CD4-positive, alpha-beta T cell treated with Interferon gamma for 1 hour (primary cell): ENCODE results near the gene TTC7B.
"Not testable (repeated sequence)": the region's sequence is repeated elsewhere in the genome, so short reads cannot be mapped to it uniquely, and the experiment has no call there.

Source experiments
- DNase-seq: peaks from one replicate; pipeline ENCODE4 v3.0.0-alpha.2; 2020

The TTC7B gene, protein sequence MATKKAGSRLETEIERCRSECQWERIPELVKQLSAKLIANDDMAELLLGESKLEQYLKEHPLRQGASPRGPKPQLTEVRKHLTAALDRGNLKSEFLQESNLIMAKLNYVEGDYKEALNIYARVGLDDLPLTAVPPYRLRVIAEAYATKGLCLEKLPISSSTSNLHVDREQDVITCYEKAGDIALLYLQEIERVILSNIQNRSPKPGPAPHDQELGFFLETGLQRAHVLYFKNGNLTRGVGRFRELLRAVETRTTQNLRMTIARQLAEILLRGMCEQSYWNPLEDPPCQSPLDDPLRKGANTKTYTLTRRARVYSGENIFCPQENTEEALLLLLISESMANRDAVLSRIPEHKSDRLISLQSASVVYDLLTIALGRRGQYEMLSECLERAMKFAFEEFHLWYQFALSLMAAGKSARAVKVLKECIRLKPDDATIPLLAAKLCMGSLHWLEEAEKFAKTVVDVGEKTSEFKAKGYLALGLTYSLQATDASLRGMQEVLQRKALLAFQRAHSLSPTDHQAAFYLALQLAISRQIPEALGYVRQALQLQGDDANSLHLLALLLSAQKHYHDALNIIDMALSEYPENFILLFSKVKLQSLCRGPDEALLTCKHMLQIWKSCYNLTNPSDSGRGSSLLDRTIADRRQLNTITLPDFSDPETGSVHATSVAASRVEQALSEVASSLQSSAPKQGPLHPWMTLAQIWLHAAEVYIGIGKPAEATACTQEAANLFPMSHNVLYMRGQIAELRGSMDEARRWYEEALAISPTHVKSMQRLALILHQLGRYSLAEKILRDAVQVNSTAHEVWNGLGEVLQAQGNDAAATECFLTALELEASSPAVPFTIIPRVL

DNA sequence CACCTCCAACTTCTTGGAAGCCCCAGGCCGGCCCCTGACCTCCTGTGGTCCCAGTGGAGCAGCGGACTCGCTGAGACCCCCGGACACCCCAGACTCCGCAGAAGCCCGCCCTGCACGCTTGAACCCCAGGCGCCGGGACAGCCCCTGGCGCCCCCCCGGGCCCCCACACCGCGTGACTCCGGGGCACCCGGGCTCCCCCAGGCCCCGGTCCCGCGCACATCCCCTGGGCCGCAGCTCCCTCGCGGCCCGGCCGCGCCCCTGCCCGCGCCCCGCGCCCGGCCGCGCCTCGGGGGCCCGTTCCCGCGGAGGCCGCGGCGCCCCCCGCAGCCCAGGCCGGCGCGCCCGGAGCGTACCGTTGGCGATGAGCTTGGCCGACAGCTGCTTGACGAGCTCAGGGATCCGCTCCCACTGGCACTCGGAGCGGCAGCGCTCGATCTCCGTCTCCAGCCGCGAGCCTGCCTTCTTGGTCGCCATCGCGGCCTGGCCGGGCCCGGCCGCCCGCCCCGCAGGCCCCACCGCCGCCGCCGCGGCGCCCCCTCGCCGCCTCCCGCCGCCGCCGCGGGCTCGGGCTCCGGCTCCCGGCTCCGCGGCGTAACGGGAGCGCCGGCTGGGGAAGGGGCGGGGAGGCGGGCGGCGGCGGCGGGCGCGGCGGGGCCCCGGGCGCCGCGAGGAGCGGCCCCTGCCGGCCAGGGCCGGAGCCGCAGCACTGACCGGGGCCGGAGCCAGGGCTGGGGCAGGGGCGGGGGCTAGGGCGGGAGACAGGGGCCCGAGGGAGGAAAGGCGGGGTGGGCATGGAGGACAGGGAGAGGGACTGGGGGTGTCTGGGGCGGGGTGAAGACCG lies at the start of gene TTC7B:
TSS of gene TTC7B (minus strand) at position 609 of the 841 bp plus-strand sequence. CDS start at position 474, 135 bp downstream.
- peak; percentile 11 for DNase-seq

GRCh38 chr14:90864741-90865140 lies 48.5 kb upstream of the TTC7B start:
- DNase-seq, result no peak

DNA sequence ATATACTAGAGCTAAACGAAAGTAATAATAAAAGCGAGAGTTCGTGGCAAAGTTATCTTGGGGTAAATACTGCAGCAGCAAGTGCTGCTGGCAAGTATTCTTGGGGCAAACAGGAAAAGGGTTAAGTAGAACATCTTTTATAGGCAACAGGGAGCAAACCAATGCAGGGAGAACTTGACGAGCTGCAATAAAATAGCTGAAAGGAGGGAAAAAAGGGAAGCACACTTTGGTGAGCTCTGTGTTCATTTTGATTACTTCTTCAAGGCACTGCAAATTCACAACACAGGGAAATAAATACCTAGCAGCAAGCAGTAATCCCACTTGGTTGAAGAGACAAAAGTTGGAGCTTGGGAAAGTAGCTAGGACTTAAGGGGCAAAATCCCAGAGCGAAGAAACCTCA lies 42.3 kb upstream of the TTC7B start:
- no peak for DNase-seq

GRCh38 chr14:90857866-90858265 lies 41.6 kb upstream of the TTC7B start:
- DNase-seq, result no peak

DNA sequence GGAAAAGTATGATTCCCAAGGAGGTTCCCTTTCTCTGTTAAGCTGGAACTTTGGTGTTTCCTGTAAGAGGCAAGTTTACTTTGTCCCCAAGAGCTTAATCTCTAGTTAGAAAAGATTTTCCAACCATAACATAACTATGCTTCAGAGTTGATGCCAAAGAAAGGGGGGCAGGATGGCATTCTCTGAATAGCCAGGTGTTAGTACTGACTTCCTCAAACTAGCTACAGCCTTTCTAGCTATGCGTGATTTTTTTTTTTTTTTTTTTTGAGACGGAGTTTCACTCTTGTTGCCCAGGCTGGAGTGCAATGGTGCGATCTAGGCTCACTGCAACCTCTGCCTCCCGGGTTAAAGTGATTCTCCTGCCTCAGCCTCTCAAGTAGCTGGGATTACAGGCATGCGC lies 39.9 kb upstream of the TTC7B start:
- DNase-seq, result not testable (repeated sequence)

DNA sequence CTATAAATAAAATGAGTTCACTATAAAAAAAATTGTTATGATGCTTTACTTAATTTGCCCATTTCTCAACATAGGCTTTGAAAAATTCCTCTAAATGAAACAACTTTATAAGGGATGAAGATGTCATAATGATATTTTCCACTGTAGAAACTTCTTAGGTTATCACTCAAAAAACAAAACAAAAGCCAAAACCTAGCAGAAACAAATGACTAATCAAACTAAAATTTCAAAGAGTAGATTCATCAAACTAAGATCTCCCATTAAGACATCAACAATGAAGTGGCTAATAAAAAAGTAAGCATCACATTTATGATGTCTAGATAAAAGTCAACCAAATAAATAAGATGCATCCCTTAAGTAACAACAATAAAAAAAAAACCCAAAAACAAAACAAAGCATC lies 36.9 kb upstream of the TTC7B start:
- DNase-seq, result no peak

DNA sequence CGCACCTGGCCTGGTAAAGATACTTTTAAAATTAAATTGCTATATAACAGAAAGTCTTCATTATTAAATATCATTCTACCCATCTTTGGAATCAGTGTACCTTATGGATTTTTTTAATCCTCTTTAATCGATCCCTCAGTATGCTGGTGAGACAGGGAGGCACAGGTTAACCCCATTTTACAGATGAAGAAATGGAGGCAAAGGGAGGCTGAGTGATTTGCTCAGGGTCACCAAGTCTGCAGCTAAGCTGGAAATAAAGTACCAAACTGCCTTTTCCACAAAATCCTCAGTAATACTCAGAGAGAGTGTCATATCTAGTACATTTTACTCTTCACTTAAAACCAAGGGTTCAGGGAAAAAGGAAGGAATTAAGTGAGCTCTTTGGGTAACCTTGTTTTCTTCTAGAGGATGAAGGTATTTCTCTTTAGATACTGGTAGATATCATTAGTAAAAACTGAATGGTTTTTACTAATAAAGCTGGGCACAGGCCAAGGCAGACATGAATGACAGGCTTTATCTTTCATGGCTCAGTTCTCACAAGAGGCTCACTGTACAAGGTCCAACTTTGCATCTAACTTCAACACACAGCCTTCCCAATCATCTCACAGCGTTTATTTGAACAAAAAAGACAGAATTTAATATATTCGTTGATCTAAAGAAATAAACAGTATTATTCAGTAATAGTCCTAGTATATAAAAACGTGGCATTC lies 35.3 kb upstream of the TTC7B start:
- no peak for DNase-seq

DNA sequence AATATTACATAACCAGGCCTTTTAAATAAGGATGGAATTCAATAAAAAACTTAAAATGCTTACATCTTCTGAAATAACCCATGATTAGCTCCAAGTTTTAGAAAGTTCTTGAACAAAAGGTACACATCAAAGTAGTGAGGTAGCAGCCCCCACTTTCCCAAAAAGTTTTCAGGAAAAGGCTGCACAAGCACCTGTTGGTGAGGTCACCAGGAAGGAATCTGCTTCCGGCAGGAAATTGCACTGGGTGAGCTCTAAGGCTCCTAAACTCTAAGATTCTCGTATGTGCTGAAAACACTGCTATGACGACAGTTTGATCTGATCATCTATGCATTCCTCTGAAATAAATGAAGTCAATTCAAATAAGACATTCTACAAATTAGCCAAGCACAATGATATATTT lies 34.3 kb upstream of the TTC7B start:
- DNase-seq, result no peak

- DNase-seq, result no peak
Observed at GRCh38 chr14:90849787-90850444, 33.7 kb upstream of the TTC7B start.

GRCh38 chr14:90848944-90849731 lies 32.9 kb upstream of the TTC7B start:
- DNase-seq, result no peak

DNA sequence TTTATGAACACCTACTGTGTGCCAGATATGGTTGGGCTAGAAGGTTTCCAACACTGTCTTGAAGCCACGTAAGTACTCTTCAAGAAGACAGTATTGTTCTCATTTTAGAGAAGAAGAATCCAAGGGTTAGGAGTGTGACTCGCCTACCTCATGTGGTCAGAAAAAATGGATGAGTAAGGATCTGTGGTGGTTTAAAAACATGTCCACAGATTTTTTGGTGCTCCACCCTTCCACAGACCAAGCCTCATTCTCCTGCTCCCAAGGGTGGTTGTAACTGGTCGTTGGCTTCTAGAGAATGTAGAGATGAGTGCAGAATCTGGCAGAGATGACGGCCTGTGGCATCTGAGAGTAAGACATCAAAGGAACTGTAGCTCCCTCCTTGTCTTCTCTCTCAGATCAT lies 30.3 kb upstream of the TTC7B start:
- DNase-seq, result no peak

DNA sequence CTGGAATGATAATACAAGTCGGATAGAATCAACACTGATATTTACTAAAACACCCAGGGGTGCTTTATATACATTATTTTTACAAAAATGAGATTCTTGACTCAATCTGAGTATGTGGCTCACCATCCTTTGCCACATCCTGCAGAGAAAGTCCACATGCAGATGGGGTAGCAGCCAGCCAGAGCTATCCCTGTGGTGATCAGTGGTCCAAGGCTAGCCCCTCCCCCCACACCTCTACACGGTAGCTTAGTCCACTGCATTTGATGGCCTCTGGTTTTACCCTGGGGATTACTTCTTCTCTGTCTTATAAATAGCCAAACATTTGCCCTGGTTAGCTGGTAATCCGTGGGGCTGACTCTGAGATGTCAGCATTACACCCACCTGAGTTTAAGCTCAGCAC lies 28.1 kb upstream of the TTC7B start:
- no peak for DNase-seq

- DNase-seq, result no peak
Observed at GRCh38 chr14:90842726-90843125, 26.5 kb upstream of the TTC7B start.

DNA sequence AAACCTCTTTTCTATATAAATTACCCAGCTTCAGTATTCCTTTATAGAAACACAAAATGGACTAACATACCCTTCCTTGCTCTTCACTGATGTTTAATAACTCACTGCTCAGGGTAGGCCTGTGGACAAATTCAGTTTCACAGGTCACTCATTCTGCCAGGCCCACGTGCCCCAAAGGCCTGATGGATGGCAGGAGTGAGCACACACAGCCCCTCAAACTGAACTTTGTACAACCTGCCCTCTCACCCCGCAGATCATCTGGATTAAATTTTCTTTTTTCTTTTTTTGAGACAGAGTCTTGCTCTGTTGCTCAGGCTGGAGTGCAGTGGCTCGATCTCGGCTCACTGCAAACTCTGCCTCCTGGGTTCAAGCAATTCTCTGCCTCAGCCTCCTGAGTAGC lies 24.4 kb upstream of the TTC7B start:
- not testable (repeated sequence) for DNase-seq

- no peak for DNase-seq
Observed at GRCh38 chr14:90839889-90840266, 23.6 kb upstream of the TTC7B start.

DNA sequence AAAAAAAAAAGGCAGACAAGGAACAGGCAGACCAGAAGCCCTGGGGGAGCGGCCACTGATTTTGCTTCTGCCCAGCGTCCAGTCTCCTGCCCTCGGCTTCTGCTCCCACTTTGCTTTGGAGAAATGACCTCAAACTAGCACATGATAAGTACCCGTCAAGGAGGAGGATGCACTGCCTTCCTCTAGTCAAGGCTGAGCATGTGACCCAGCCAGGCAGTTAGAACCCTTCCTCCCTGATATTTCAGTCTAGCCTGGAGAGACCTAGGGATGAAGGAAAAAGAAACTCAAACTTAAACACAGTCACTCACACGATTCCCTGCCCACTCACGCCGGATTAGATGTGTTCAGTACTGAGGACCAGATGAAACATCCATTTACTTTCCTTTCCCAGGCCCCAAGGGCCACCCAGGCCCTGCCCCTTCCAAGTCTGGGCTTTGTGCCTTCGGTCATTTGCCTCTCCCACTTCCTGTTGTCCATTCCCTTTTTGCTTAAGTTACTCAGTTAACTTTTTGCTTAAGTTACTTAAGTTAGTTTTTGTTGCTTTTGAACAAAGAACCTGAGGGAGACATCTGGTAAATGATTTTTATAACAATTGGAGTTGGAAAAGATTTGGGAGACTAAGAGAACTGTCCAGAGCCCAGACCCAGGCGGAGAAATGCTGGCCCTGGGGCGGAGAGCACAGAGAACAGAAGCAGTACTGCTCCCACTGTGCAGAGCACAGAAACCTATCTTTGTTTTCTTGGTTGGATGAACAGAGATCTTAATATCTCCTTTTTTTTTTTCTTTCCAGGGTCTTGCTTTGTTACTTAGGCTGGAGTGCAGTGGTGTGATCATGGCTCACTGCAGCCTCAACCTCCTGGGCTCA lies 23.0 kb upstream of the TTC7B start:
- no peak for DNase-seq

GRCh38 chr14:90838531-90838930 lies 22.3 kb upstream of the TTC7B start:
- DNase-seq, result not testable (repeated sequence)

DNA sequence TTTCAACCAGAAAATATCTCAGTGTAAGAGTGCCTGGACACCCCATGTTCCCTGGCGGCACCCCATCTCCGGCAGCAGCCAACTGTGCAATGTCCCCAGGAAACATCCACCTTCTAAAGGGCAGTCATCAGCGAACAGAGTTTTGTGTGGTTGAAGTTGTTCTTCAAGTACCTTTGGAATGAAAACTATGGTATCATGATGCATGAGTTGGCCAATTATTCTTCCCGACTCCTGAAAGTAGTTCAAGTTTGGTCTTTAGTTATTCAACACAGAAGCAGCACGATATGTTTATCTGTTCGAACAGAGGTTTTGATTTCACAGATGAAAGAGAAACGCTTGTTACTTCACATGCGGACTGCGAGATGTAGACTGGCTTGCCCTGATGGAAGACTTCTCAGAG lies 21.1 kb upstream of the TTC7B start:
- no peak for DNase-seq

DNA sequence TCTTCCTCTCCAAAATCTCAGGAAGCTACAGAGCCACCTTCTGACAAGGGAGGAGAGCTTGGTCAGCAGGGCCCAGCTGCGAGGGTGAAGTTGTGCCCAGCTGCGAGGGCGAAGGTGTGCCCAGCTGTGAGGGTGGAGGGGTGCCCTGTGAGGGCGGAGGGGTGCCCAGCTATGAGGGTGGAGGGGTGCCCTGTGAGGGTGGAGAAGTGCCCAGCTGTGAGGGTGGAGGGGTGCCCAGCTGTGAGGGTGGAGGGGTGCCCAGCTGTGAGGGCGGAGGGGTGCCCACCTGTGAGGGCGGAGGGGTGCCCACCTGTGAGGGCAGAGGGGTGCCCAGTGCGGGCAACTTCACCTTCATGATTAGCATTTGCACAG lies 20.4 kb upstream of the TTC7B start:
- DNase-seq, result no peak

GRCh38 chr14:90831821-90832220 lies 15.6 kb upstream of the TTC7B start:
- no peak for DNase-seq
